Ishikawa (cell line): ENCODE data around the gene ELFN1.

ENCODE experiments used
- RAD21 ChIP-seq: IDR thresholded peaks from 2 replicates; pipeline ENCODE4 v1.6.1; 2012; ENCODE audit warnings: low read depth
- TAF1 ChIP-seq: IDR thresholded peaks from 2 replicates; pipeline ENCODE4 v1.6.1; 2012; ENCODE audit warnings: low read depth, mild to moderate bottlenecking

DNA sequence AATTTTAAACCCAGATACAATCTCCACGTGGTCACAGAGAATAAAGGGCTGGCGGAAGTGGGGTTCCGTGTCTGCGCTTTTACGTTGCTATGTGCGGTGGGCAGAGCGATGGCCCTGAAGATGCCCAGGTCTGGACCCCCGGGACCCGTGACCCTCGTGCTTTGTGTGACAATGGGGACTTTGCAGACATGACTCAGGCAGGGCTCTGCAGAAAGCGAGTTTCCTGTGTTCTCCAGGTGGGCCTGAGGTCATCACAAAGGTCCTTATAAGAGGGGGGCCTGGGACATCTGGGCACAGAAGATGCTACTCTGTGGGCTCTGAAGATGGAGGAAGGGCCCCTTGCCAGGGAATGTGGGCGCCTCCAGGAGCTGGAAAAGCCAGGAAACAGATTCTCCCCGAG, 95.3 kb downstream of the ELFN1 start:
- no peak for TF ChIP-seq TAF1
- TF ChIP-seq RAD21 = no peak
